BJ (cell line): ENCODE data around the gene NFYA. TPM values are rescaled to one million over a fixed set of nuclear protein-coding genes. Genes with fewer than 3 reads are reported as not detected.

Experiments
- CTCF ChIA-PET: fragments of 350-600 bp; formaldehyde crosslinking; extraction: SDS; loops from one replicate; lab custom pipeline; 2021; ENCODE audit warnings: antibody characterized with exemption, inconsistent platforms; lab: Yijun Ruan, JAX
- POLR2A ChIA-PET: fragments of 300-600 bp; sonication (Branson Sonifier 250); formaldehyde crosslinking; extraction: SDS; loops from one replicate; lab custom pipeline; 2021; ENCODE audit warnings: antibody characterized with exemption; lab: Charles Lee
- DNase-seq: peaks from one replicate; pipeline ENCODE4 v3.0.0-alpha.2; 2011; ENCODE audit warnings: low read depth
- H3K27me3 ChIP-seq: 2 replicates; pipeline ENCODE4 v1.6.0; 2011; ENCODE audit warnings: low read length; ENCODE audit not compliant: control insufficient read depth, insufficient read depth
- H3K36me3 ChIP-seq: 2 replicates; pipeline ENCODE4 v1.5.1; 2011; ENCODE audit warnings: low read length; ENCODE audit not compliant: control insufficient read depth, insufficient read depth
- H3K4me3 ChIP-seq: 2 replicates; pipeline ENCODE4 v1.5.1; 2011; ENCODE audit warnings: low read depth, mild to moderate bottlenecking, control low read depth, low read length
- polyA plus RNA-seq: library from polyadenylated mRNA; depleted of rRNA; stranded (reverse); fragments of >200 nt; gene quantifications from 2 replicates; pipeline ENCODE4 v1.2.3, GENCODE V29; 2011
- TF ChIP-seq, protein P1 (sequence below): IDR thresholded peaks from 2 replicates; pipeline ENCODE4 v1.5.1; 2011; ENCODE audit warnings: low read depth, mild to moderate bottlenecking, control low read depth, inconsistent platforms, low read length, moderate library complexity; ENCODE audit not compliant: insufficient read depth

Gene NFYA
- polyA plus RNA-seq, 1 experiment = 7.6 TPM

DNA sequence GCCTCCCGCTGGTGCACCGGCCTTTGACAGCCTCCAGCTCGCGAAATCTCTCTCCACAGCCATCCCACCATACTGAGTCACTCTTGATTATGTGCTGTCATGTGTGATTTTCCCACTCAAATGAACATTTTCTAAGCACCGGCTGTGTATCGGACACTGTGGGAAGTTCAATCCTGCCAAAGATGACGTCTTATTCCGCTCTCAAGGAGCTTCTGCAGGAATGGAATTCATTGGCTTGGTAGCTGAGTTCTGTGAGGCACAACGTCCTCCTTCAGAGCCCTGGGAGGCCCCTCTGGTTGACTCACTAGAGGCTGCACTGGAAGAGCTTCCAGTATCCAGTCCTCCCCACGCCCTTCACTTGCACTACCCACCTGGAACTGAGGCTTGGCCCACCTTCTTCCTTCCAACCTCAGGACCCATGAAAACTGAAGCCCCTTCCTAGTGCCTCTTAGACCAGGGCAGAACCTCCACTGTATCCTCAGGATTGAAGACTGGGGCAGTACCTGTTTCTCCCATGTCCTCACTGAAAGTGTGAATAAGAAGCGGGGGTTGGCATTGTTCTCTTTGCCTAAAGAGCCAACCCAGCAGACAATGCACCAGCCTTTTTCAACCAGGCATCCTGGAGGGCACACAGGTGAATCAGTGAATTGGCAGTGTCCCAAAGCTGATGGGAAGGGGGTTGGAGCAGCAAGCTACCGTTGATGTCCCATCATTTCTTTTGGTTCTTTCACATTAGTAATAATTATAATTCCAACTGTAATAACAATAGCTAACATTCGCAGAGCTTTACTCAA, 35.5 kb upstream of the NFYA start:
- ChIA-PET CTCF (interaction anchor here (0.8 to 2.5 kb wide), 9 partner anchors 9 to 143 kb away, joined by 3 to 15 read pairs (median 5); no protein-coding TSS in a partner anchor), POLR2A (no interaction called here)
- Histone ChIP-seq H3K4me3 (no peak overlapping the region), H3K27me3 (peaks cover 3% of the 10 kb centered on the region; the same call in 1 of the 2 replicates), H3K36me3 (no peaks in the 10 kb centered on the region)
- TF ChIP-seq, protein P1, sequence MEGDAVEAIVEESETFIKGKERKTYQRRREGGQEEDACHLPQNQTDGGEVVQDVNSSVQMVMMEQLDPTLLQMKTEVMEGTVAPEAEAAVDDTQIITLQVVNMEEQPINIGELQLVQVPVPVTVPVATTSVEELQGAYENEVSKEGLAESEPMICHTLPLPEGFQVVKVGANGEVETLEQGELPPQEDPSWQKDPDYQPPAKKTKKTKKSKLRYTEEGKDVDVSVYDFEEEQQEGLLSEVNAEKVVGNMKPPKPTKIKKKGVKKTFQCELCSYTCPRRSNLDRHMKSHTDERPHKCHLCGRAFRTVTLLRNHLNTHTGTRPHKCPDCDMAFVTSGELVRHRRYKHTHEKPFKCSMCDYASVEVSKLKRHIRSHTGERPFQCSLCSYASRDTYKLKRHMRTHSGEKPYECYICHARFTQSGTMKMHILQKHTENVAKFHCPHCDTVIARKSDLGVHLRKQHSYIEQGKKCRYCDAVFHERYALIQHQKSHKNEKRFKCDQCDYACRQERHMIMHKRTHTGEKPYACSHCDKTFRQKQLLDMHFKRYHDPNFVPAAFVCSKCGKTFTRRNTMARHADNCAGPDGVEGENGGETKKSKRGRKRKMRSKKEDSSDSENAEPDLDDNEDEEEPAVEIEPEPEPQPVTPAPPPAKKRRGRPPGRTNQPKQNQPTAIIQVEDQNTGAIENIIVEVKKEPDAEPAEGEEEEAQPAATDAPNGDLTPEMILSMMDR = no peak
- DNase-seq = no peak

DNA sequence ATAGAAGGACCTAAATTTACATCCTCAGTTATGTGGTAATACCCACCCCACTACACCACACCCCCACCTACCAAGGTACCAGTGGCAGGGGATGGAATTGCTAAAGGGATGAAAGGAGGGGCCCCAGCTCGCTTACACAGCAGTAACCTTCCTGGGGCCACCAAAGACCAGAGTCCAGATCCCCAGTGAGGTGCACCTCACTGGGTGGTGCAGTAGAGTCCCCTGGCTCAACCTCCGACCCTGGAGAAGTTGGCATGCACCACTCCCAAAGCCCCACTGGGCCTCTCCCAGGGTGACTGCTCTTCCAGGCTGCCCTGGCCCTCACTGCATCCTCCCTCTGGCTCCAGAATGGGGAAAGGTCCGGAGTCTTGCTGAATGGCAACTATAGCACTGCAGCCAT, 34.6 kb upstream of the NFYA start:
- Histone ChIP-seq H3K27me3 (peaks cover 3% of the 10 kb centered on the region; the same call in 1 of the 2 replicates), H3K36me3 (no peaks in the 10 kb centered on the region), H3K4me3 (no peak overlapping the region)
- TF ChIP-seq, protein P1 = no peak
- no peak for DNase-seq
- CTCF ChIA-PET = interaction anchor here (0.8 to 6.4 kb wide), 10 partner anchors 9 to 142 kb away, joined by 3 to 68 read pairs (median 8); partner anchors contain the start of gene APOBEC2
- POLR2A ChIA-PET = no interaction called here

DNA sequence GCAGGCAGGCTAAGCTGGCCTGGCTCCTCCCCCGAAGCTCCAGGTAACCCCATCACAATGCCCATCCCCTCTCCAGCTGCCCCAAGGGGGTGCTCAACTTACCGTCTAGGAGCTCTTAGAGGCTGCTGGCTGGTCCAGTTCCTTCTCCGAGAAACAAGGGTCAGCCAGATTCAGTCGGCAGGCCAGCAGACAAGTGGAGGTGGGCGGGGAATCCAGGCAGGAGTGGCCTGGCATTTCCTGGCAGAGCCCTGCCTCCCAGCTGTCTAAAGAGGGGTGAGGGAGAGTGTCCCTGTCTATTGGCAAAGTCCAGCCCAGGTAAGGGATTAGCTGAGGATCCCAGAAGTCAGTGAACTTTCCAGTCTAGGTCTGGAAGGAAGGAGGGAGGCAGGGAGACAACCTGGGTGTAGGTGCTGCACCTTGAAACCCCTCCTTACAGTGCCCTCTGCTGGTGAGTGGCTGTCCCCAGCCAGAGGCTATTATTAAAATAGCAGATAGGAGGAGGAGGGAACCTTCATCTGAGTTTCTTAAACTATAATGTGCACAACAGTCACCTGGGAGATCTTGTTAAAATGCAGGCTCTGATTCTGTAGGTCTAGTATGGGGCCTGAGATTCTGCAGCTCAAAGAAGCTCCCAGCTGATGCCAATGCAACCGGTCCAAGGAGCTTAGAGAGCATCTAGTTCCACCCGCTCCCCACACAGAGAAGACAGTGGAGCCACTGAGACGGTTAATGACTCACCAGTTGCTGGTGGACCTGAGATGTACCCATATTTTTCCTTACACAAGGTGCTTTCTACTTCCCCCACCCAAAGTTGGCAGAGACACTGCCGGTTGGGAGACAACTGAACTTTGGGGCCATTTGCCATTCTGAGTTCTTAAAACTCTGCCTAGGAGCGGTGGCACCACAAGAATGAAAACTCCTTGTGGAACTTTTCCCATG, 33.4 kb upstream of the NFYA start, which contains the start of gene UNC5CL:
TSS of gene UNC5CL (minus strand) at position 162 of the 939 bp plus-strand sequence. CDS start 4,147 bp downstream, outside the sequence.
- DNase-seq = no peak
- CTCF ChIA-PET = interaction anchor here (0.6 to 6.4 kb wide), 18 partner anchors 10 to 1678 kb away, joined by 3 to 68 read pairs (median 6); partner anchors contain the start of gene APOBEC2
- H3K4me3 ChIP-seq = no peak within 1 kb of the TSS
- TF ChIP-seq, protein P1 = peak; percentile 74
- peaks cover 3% of the 10 kb centered on the region; the same call in 1 of the 2 replicates for H3K27me3 ChIP-seq
- H3K36me3 ChIP-seq = no peaks in the 10 kb centered on the region
- POLR2A ChIA-PET = no interaction called here

DNA sequence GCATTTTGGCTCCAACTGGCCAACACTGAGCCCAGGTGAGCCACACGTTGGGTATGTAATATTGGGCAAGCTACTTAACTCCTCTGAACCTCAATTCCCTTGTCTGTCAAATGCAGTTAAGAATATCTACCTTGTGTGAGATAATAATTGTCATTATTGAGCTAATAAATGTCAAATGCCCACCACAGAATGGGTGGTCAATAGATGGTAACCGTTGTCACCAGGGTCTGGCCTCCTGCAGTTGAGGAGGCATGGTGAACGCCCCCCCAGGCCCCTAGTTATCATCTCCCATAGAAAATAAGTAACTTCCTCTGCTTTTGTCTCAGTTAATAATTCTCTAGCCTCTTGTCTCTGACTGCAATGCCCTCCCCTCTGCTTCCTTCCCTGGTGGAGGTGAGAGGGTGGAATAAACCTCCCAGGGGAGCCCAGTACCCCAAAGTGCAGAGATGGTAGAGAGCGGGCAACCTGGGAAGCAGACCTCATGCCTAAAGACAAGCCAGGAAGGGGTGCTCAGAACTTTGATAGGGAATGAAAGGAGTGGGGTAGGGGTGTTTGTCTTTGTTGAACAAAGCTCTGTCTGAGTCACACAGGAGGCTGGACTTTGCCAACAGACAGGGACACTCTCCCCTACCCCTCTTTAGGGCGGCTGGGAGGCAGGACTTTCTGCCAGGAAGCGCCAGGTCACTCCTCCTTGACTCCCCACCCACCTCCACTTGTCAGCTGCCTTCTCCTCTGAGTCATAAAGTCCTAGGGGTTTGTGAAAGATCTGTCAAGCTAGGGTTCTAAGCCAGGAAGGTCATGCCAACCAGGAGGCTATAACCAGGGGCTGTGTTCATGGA, 32.5 kb upstream of the NFYA start:
- DNase-seq = no peak
- no peak overlapping the region for H3K4me3 ChIP-seq
- TF ChIP-seq, protein P1 = no peak
- CTCF ChIA-PET = interaction anchor here (0.6 to 6.4 kb wide), 17 partner anchors 9 to 1487 kb away, joined by 3 to 68 read pairs (median 6); partner anchors contain the start of gene APOBEC2
- no peaks in the 10 kb centered on the region for H3K36me3 ChIP-seq
- POLR2A ChIA-PET = no interaction called here
- peaks cover 3% of the 10 kb centered on the region; the same call in 1 of the 2 replicates for H3K27me3 ChIP-seq
